Measurements from ENCODE around the gene ERMN. TPM values are rescaled to one million over a fixed set of nuclear protein-coding genes. Genes with fewer than 3 reads are reported as not detected.

ERMN gene
- polyA plus RNA-seq, 1 donor (not counting 4 experiments of a cell fraction or from before 2014, with no cell fraction given): not detected

DNA sequence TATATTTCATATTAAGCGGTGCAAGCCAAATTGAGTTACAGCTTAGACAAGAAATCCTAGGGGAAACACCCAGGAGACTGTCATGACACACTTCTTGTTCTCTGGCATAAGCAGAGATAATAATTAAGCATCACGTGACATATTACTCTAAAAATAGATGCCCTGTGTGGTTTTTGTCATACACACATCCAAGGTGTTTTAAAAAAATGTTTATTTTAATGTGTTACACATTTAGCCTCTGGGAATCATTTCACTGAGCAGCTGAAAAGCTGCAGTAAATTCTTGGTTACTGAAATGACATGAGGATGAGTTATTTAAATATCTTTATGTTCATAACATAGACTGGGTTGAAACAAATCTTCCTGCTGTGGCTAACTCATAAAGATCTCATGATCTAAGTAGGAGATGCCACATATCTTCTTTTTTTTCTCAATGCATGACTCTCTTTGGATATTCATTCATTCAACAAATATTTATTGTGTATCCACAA, 38.0 kb upstream of the ERMN start:
- H3K27ac ChIP-seq (ENCODE audit: control insufficient read depth, insufficient read depth, low read length): no peak overlapping the region
- no peak for FAIRE-seq
- H3K9me3 ChIP-seq (ENCODE audit: control insufficient read depth, low read depth, low read length): no peaks in the 10 kb centered on the region
- no peak overlapping the region for H3K4me2 ChIP-seq (ENCODE audit: control insufficient read depth, extremely low read depth, insufficient read depth, low read depth, low read length)
- H2AFZ ChIP-seq (ENCODE audit: control insufficient read depth, low read length): no peak overlapping the region
- H3K4me3 ChIP-seq (ENCODE audit: control insufficient read depth in 2 of 3, extremely low read depth in 1 of 3, insufficient read depth in 2 of 3, low read depth in 1 of 3, low read length in 3 of 3): no peak overlapping the region
- DNase-seq (ENCODE audit: low read depth, low spot score): no peak
- no peaks in the 10 kb centered on the region for H3K27me3 ChIP-seq (ENCODE audit: control insufficient read depth, extremely low read depth, insufficient read depth, low read length)
- no peaks in the 10 kb centered on the region for H3K9me1 ChIP-seq (ENCODE audit: control insufficient read depth, extremely low read depth, insufficient read depth, low read length)
- H3K4me1 ChIP-seq (ENCODE audit: control insufficient read depth, extremely low read depth, insufficient read depth, low read length): no peaks in the 10 kb centered on the region
- no peaks in the 10 kb centered on the region for H3K79me2 ChIP-seq (ENCODE audit: control insufficient read depth, insufficient read depth, low read length)
- dilution Hi-C loops (cut with MboI; ENCODE audit: extremely low pct_ligation_motif_present, low sequenced_read_pairs): no loop called here
- H4K20me1 ChIP-seq (ENCODE audit: control insufficient read depth, extremely low read depth, insufficient read depth, low read length): no peaks in the 10 kb centered on the region
- H3K36me3 ChIP-seq (ENCODE audit: control insufficient read depth in 2 of 2, extremely low read depth in 1 of 2, insufficient read depth in 2 of 2, low read length in 2 of 2): no peaks in the 10 kb centered on the region
- TF ChIP-seq, protein P1, sequence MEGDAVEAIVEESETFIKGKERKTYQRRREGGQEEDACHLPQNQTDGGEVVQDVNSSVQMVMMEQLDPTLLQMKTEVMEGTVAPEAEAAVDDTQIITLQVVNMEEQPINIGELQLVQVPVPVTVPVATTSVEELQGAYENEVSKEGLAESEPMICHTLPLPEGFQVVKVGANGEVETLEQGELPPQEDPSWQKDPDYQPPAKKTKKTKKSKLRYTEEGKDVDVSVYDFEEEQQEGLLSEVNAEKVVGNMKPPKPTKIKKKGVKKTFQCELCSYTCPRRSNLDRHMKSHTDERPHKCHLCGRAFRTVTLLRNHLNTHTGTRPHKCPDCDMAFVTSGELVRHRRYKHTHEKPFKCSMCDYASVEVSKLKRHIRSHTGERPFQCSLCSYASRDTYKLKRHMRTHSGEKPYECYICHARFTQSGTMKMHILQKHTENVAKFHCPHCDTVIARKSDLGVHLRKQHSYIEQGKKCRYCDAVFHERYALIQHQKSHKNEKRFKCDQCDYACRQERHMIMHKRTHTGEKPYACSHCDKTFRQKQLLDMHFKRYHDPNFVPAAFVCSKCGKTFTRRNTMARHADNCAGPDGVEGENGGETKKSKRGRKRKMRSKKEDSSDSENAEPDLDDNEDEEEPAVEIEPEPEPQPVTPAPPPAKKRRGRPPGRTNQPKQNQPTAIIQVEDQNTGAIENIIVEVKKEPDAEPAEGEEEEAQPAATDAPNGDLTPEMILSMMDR (optimal IDR thresholded peaks at IDR 0.05 in 1 of 3, IDR thresholded peaks at IDR 0.05 in 1 of 3, conservative IDR thresholded peaks at IDR 0.05 in 1 of 3; ENCODE audit: extremely low read depth in 1 of 3, insufficient read depth in 2 of 3, low read length in 3 of 3): no peak
- no peak for TF ChIP-seq EZH2 (IDR thresholded peaks at IDR 0.05; ENCODE audit: low read length)
- H3K9ac ChIP-seq (ENCODE audit: control insufficient read depth, extremely low read depth, insufficient read depth, low read length): no peak overlapping the region

DNA sequence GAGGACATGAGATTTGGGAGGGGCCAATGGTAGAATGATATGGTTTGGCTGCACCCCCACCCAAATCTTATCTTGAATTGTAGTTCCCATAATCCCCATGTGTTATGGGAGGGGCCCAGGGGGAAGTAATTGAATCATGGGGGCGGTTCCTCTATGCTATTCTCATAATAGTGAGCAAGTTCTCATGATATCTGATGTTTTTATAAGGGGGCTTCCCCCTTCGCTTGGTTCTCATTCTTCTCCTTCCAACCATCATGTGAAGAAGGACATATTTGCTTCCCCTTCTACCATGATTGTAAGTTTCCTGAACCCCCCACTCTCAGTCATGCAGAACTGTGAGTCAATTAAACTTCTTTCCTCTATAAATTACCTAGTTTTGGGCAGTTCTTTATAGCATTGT, 37.0 kb upstream of the ERMN start:
- DNase-seq (ENCODE audit: low read depth, low spot score) (no peak), FAIRE-seq (no peak)
- Histone ChIP-seq H3K9me1 (ENCODE audit: control insufficient read depth, extremely low read depth, insufficient read depth, low read length) (no peaks in the 10 kb centered on the region), H4K20me1 (ENCODE audit: control insufficient read depth, extremely low read depth, insufficient read depth, low read length) (no peaks in the 10 kb centered on the region), H3K4me1 (ENCODE audit: control insufficient read depth, extremely low read depth, insufficient read depth, low read length) (no peaks in the 10 kb centered on the region), H2AFZ (ENCODE audit: control insufficient read depth, low read length) (no peak overlapping the region), H3K4me2 (ENCODE audit: control insufficient read depth, extremely low read depth, insufficient read depth, low read depth, low read length) (no peak overlapping the region), H3K9ac (ENCODE audit: control insufficient read depth, extremely low read depth, insufficient read depth, low read length) (no peak overlapping the region), H3K27me3 (ENCODE audit: control insufficient read depth, extremely low read depth, insufficient read depth, low read length) (no peaks in the 10 kb centered on the region), H3K4me3 (ENCODE audit: control insufficient read depth in 2 of 3, extremely low read depth in 1 of 3, insufficient read depth in 2 of 3, low read depth in 1 of 3, low read length in 3 of 3) (no peak overlapping the region), H3K9me3 (ENCODE audit: control insufficient read depth, low read depth, low read length) (no peaks in the 10 kb centered on the region), H3K27ac (ENCODE audit: control insufficient read depth, insufficient read depth, low read length) (no peak overlapping the region), H3K79me2 (ENCODE audit: control insufficient read depth, insufficient read depth, low read length) (no peaks in the 10 kb centered on the region), H3K36me3 (ENCODE audit: control insufficient read depth in 2 of 2, extremely low read depth in 1 of 2, insufficient read depth in 2 of 2, low read length in 2 of 2) (no peaks in the 10 kb centered on the region)
- no peak for TF ChIP-seq EZH2 (IDR thresholded peaks at IDR 0.05; ENCODE audit: low read length)
- TF ChIP-seq, protein P1 (optimal IDR thresholded peaks at IDR 0.05 in 1 of 3, IDR thresholded peaks at IDR 0.05 in 1 of 3, conservative IDR thresholded peaks at IDR 0.05 in 1 of 3; ENCODE audit: extremely low read depth in 1 of 3, insufficient read depth in 2 of 3, low read length in 3 of 3): no peak
- dilution Hi-C loops (cut with MboI; ENCODE audit: extremely low pct_ligation_motif_present, low sequenced_read_pairs): no loop called here

All from keratinocyte (primary cell).